Bone marrow (tissue), 2 donors: Measurements from ENCODE around the gene CTAGE9.
A peak's percentile ranks its signal among the peaks of the same experiment; 100 is the strongest.
"Not testable (repeated sequence)": the region's sequence is repeated elsewhere in the genome, so short reads cannot be mapped to it uniquely, and the experiment has no call there.

Source experiments
- DNase-seq, 2 donors: peaks; one replicate each; lab custom pipeline; 2025; lab: John Stamatoyannopoulos, UW

CTAGE9 gene

GRCh38 chr6:131729550-131729949 lies 18.7 kb upstream of the CTAGE9 start:
- DNase-seq = no peak

GRCh38 chr6:131728296-131728939 lies 17.6 kb upstream of the CTAGE9 start:
- no peak for DNase-seq

GRCh38 chr6:131727868-131728267 lies 17.1 kb upstream of the CTAGE9 start:
- DNase-seq = no peak

- DNase-seq = no peak
Observed at GRCh38 chr6:131727467-131727866, 16.6 kb upstream of the CTAGE9 start.

- DNase-seq = no peak
Observed at GRCh38 chr6:131724114-131724513, 13.3 kb upstream of the CTAGE9 start.

- no peak for DNase-seq
Observed at GRCh38 chr6:131721161-131721560, 10.3 kb upstream of the CTAGE9 start.

GRCh38 chr6:131717836-131718542 lies 7.2 kb upstream of the CTAGE9 start:
- no peak for DNase-seq

GRCh38 chr6:131715567-131715966 lies 4.8 kb upstream of the CTAGE9 start:
- DNase-seq = not testable (repeated sequence)

GRCh38 chr6:131703905-131704304 lies 6.9 kb downstream of the CTAGE9 start:
- DNase-seq = not testable (repeated sequence)

GRCh38 chr6:131700851-131701250 lies 10.0 kb downstream of the CTAGE9 start:
- DNase-seq = not testable (repeated sequence)

- no peak for DNase-seq
Observed at GRCh38 chr6:131696956-131697355, 13.9 kb downstream of the CTAGE9 start.

GRCh38 chr6:131694832-131695426 lies 15.9 kb downstream of the CTAGE9 start:
- peak in 1 of 2 donors; percentile 7 for DNase-seq

GRCh38 chr6:131693384-131693783 lies 17.4 kb downstream of the CTAGE9 start:
- DNase-seq = no peak

GRCh38 chr6:131692589-131692988 lies 18.2 kb downstream of the CTAGE9 start:
- no peak for DNase-seq

GRCh38 chr6:131692031-131692430 lies 18.8 kb downstream of the CTAGE9 start:
- DNase-seq = no peak

GRCh38 chr6:131688286-131688685 lies 22.5 kb downstream of the CTAGE9 start:
- DNase-seq = no peak

GRCh38 chr6:131687022-131687421 lies 23.8 kb downstream of the CTAGE9 start:
- no peak for DNase-seq

GRCh38 chr6:131685266-131685780 lies 25.5 kb downstream of the CTAGE9 start:
- DNase-seq = no peak

GRCh38 chr6:131683479-131683878 lies 27.3 kb downstream of the CTAGE9 start:
- DNase-seq = no peak

GRCh38 chr6:131682442-131682841 lies 28.4 kb downstream of the CTAGE9 start:
- no peak for DNase-seq

GRCh38 chr6:131681585-131681984 lies 29.2 kb downstream of the CTAGE9 start:
- no peak for DNase-seq

- no peak for DNase-seq
Observed at GRCh38 chr6:131680868-131681267, 29.9 kb downstream of the CTAGE9 start.

GRCh38 chr6:131678442-131678841 lies 32.4 kb downstream of the CTAGE9 start:
- no peak for DNase-seq
